Measurements from ENCODE around the gene ACO2. TPM values are rescaled to one million over a fixed set of nuclear protein-coding genes. Genes with fewer than 3 reads are reported as not detected.

The ACO2 gene
- total and polyA plus RNA-seq, 10 of the 15 experiments (the other 5 are each of a cell fraction or from before 2014, with no cell fraction given), result 21.4 to 214 (median 88.5) TPM

DNA sequence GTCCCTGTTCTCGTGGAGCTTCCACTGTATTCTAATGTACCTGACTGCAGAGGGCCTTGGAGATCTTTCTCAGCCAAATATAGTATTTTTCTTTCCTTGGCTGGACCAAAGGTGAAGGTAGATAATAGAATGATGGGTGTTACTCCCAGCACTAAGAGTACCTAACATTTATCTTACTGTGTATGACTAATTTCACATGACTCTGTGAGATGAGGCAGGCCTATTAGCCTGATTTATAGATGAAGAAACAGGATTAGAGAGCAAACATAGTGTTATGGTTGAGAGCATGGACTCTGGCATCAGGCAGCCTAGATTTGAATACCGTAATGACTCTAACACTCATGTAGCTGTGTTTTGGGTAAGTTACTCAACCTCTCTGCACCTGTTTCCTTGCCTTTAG lies 2.7 kb downstream of the ACO2 start (continued):
- TF ChIP-seq TCF3 (IDR thresholded peaks at IDR 0.05; ENCODE audit: borderline replicate concordance, insufficient read depth, low read depth, low read length) (no peak), IKZF2 (IDR thresholded peaks at IDR 0.05) (no peak)
- TF ChIP-seq, protein P1, sequence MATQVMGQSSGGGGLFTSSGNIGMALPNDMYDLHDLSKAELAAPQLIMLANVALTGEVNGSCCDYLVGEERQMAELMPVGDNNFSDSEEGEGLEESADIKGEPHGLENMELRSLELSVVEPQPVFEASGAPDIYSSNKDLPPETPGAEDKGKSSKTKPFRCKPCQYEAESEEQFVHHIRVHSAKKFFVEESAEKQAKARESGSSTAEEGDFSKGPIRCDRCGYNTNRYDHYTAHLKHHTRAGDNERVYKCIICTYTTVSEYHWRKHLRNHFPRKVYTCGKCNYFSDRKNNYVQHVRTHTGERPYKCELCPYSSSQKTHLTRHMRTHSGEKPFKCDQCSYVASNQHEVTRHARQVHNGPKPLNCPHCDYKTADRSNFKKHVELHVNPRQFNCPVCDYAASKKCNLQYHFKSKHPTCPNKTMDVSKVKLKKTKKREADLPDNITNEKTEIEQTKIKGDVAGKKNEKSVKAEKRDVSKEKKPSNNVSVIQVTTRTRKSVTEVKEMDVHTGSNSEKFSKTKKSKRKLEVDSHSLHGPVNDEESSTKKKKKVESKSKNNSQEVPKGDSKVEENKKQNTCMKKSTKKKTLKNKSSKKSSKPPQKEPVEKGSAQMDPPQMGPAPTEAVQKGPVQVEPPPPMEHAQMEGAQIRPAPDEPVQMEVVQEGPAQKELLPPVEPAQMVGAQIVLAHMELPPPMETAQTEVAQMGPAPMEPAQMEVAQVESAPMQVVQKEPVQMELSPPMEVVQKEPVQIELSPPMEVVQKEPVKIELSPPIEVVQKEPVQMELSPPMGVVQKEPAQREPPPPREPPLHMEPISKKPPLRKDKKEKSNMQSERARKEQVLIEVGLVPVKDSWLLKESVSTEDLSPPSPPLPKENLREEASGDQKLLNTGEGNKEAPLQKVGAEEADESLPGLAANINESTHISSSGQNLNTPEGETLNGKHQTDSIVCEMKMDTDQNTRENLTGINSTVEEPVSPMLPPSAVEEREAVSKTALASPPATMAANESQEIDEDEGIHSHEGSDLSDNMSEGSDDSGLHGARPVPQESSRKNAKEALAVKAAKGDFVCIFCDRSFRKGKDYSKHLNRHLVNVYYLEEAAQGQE (IDR thresholded peaks at IDR 0.05; ENCODE audit: low read depth, low read length), result no peak

DNA sequence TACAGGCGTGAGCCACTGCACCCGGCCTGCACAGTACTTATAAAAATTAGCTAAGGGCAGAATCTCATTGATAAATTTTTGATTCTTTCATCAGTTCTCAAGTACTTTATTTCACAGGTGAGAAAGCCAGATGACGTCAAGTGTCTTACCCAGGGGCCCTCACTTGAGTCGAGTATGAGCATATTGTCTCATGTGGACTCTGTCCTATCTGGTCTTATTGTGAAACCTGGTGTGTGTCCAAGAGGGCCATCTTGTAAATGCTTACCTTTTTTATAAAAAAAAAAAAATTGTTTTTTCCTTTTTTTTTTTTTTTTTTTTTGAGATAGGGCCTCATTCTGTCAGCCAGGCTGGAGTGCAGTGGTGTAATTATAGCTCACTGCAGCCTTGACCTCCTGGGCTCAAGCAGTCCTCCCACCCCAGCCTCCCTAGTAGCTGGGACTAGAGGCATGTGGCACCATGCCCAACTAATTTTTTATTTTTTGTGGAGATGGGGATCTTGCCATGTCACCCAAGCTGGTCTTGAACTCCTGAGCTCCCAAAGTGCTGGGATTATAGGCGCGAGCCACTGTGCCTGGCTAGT lies 6.0 kb downstream of the ACO2 start:
- ChIA-PET SMC1A (ENCODE audit: uncharacterized antibody, unreplicated experiment) (interaction anchor here (0.6 to 2.3 kb wide), 10 partner anchors 11 to 605 kb away, joined by 3 to 6 read pairs (median 3); partner anchors contain the start of gene TEF), RAD21 (ENCODE audit: unreplicated experiment) (interaction anchor here (0.7 to 2.8 kb wide), 9 partner anchors 9 to 145 kb away, joined by 3 to 10 read pairs (median 3); partner anchors contain the start of gene TEF)
- TF ChIP-seq, protein P2, sequence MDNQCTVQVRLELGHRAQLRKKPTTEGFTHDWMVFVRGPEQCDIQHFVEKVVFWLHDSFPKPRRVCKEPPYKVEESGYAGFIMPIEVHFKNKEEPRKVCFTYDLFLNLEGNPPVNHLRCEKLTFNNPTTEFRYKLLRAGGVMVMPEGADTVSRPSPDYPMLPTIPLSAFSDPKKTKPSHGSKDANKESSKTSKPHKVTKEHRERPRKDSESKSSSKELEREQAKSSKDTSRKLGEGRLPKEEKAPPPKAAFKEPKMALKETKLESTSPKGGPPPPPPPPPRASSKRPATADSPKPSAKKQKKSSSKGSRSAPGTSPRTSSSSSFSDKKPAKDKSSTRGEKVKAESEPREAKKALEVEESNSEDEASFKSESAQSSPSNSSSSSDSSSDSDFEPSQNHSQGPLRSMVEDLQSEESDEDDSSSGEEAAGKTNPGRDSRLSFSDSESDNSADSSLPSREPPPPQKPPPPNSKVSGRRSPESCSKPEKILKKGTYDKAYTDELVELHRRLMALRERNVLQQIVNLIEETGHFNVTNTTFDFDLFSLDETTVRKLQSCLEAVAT (IDR thresholded peaks at IDR 0.05), result no peak
- TF ChIP-seq PAX8 (IDR thresholded peaks at IDR 0.05), result no peak
- no peak for TF ChIP-seq IKZF2 (IDR thresholded peaks at IDR 0.05)
- TF ChIP-seq, protein P3, sequence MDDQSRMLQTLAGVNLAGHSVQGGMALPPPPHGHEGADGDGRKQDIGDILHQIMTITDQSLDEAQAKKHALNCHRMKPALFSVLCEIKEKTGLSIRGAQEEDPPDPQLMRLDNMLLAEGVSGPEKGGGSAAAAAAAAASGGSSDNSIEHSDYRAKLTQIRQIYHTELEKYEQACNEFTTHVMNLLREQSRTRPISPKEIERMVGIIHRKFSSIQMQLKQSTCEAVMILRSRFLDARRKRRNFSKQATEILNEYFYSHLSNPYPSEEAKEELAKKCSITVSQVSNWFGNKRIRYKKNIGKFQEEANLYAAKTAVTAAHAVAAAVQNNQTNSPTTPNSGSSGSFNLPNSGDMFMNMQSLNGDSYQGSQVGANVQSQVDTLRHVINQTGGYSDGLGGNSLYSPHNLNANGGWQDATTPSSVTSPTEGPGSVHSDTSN (IDR thresholded peaks at IDR 0.05; ENCODE audit: insufficient replicate concordance, low read depth, low read length), result no peak
- TF ChIP-seq, protein P4, sequence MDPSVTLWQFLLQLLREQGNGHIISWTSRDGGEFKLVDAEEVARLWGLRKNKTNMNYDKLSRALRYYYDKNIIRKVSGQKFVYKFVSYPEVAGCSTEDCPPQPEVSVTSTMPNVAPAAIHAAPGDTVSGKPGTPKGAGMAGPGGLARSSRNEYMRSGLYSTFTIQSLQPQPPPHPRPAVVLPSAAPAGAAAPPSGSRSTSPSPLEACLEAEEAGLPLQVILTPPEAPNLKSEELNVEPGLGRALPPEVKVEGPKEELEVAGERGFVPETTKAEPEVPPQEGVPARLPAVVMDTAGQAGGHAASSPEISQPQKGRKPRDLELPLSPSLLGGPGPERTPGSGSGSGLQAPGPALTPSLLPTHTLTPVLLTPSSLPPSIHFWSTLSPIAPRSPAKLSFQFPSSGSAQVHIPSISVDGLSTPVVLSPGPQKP (IDR thresholded peaks at IDR 0.05; ENCODE audit: low read depth, low read length), result no peak
- no peak for TF ChIP-seq MEF2A (IDR thresholded peaks at IDR 0.05; ENCODE audit: insufficient read depth, low read depth, low read length)
- TF ChIP-seq CBX5 (IDR thresholded peaks at IDR 0.05; ENCODE audit: low read depth), result no peak
- TF ChIP-seq RUNX3 (IDR thresholded peaks at IDR 0.05; ENCODE audit: low read length), result no peak
- TF ChIP-seq, protein P5, sequence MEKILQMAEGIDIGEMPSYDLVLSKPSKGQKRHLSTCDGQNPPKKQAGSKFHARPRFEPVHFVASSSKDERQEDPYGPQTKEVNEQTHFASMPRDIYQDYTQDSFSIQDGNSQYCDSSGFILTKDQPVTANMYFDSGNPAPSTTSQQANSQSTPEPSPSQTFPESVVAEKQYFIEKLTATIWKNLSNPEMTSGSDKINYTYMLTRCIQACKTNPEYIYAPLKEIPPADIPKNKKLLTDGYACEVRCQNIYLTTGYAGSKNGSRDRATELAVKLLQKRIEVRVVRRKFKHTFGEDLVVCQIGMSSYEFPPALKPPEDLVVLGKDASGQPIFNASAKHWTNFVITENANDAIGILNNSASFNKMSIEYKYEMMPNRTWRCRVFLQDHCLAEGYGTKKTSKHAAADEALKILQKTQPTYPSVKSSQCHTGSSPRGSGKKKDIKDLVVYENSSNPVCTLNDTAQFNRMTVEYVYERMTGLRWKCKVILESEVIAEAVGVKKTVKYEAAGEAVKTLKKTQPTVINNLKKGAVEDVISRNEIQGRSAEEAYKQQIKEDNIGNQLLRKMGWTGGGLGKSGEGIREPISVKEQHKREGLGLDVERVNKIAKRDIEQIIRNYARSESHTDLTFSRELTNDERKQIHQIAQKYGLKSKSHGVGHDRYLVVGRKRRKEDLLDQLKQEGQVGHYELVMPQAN (conservative IDR thresholded peaks at IDR 0.05), result no peak

More for the DNA sequence above, 6.0 kb downstream of the ACO2 start:
- Histone ChIP-seq H3K4me3 (no peak overlapping the region), H3K4me2 (ENCODE audit: control insufficient read depth, insufficient read depth) (no peak overlapping the region), H3K36me3 (ENCODE audit: control insufficient read depth in 2 of 2, insufficient read depth in 2 of 2, low read length in 1 of 2) (peaks cover 0 to 1% of the 10 kb centered on the region in 2 experiments; a peak in 1 of 4 replicates), H2AFZ (ENCODE audit: control insufficient read depth, low read depth, low read length) (no peak overlapping the region), H4K20me1 (ENCODE audit: control insufficient read depth, insufficient read depth) (0 out of 2 replicates have a peak, but pooled peaks cover 3% of the 10 kb centered on the region), H3K27ac (ENCODE audit: control insufficient read depth, insufficient read depth) (peak overlapping the region; percentile 47; the same call in 1 of the 2 replicates), H3K9ac (ENCODE audit: control insufficient read depth, insufficient read depth, low read length) (no peak overlapping the region), H3K79me2 (ENCODE audit: control insufficient read depth, insufficient read depth, low read length) (peaks cover 73% of the 10 kb centered on the region), H3K9me3 (replicated peaks; ENCODE audit: control insufficient read depth, insufficient read depth, low read length) (no peaks in the 10 kb centered on the region), H3K27me3 (replicated peaks in 1 of 2; ENCODE audit: control insufficient read depth in 2 of 2, insufficient read depth in 2 of 2, low read length in 1 of 2) (no peaks in the 10 kb centered on the region), H3K4me1 (ENCODE audit: control insufficient read depth, insufficient read depth, low read length) (peaks cover 40% of the 10 kb centered on the region)
- intact Hi-C loops (cut with micrococcal nuclease; ENCODE audit: unreplicated experiment) (no loop called here), in situ Hi-C loops (cut with MboI) (no loop called here)
- ATAC-seq, result no peak
- no peak for FAIRE-seq
- ChIA-PET POLR2A (interaction anchor here (0.6 to 9.0 kb wide), 7 partner anchors 13 to 723 kb away, joined by 3 to 122 read pairs (median 6); partner anchors contain the start of genes TEF and TOB2), CTCF (interaction anchor here (0.9 to 5.2 kb wide), 3 partner anchors 43 to 72 kb away, joined by 3 to 26 read pairs (median 8); no protein-coding TSS in a partner anchor)
- BruUV-seq (replicated peaks), result no TSS peak
- WGBS (ENCODE audit: insufficient coverage, insufficient replicate concordance, low lambda C conversion rate, missing lambda C conversion rate), result 62% methylated on average over 6 of the region's 6 CpGs
- no peak for DNase-seq (ENCODE audit: low read depth, low spot score)

Measured in GM12878 (cell line).